Endodermal cell (in vitro differentiated cells): ENCODE data around the gene HBP1. TPM values are rescaled to one million over a fixed set of nuclear protein-coding genes. Genes with fewer than 3 reads are reported as not detected.

ENCODE experiments used
- DNase-seq: peaks from one replicate; pipeline ENCODE4 v3.0.0-alpha.2; 2017
- H3K27ac ChIP-seq: 2 replicates; pipeline ENCODE4 v1.5.1; 2013; ENCODE audit warnings: mild to moderate bottlenecking, low read depth, low read length, moderate library complexity
- H3K27me3 ChIP-seq: 2 replicates; pipeline ENCODE4 v1.6.1; 2013; ENCODE audit warnings: mild to moderate bottlenecking, low read length, moderate library complexity; ENCODE audit not compliant: insufficient read depth, control insufficient read depth, poor library complexity, severe bottlenecking
- H3K36me3 ChIP-seq: 2 replicates; pipeline ENCODE4 v1.7.0; 2013; ENCODE audit warnings: mild to moderate bottlenecking, low read length, moderate library complexity; ENCODE audit not compliant: control insufficient read depth, insufficient read depth
- H3K4me1 ChIP-seq: one replicate; pipeline ENCODE4 v1.7.0; 2013; ENCODE audit warnings: low read length; ENCODE audit not compliant: control insufficient read depth, insufficient read depth
- H3K4me3 ChIP-seq: 2 replicates; pipeline ENCODE4 v1.5.1; 2013; ENCODE audit warnings: mild to moderate bottlenecking, low read length, moderate library complexity
- H3K9ac ChIP-seq: 2 replicates; pipeline ENCODE4 v1.6.1; 2013; ENCODE audit warnings: mild to moderate bottlenecking, low read length, moderate library complexity; ENCODE audit not compliant: poor library complexity, severe bottlenecking; ENCODE audit errors: extremely low read depth
- H3K9me3 ChIP-seq: 2 replicates; pipeline ENCODE4 v1.6.1; 2013; ENCODE audit warnings: mild to moderate bottlenecking, low read length, moderate library complexity; ENCODE audit not compliant: control insufficient read depth
- H3K27ac Mint-ChIP-seq: 2 replicates; pipeline ENCODE4 v1.8.0; 2020; ENCODE audit warnings: mixed read lengths
- H3K27me3 Mint-ChIP-seq: 2 replicates; pipeline ENCODE4 v1.8.0; 2021; ENCODE audit warnings: mild to moderate bottlenecking, mixed read lengths; ENCODE audit not compliant: insufficient read depth
- H3K36me3 Mint-ChIP-seq: 2 replicates; pipeline ENCODE4 v1.8.0; 2020; ENCODE audit warnings: low read depth, mixed read lengths
- H3K4me1 Mint-ChIP-seq: 2 replicates; pipeline ENCODE4 v1.8.0; 2020; ENCODE audit warnings: mixed read lengths
- H3K4me3 Mint-ChIP-seq: 2 replicates; pipeline ENCODE4 v1.8.0; 2020; ENCODE audit warnings: mild to moderate bottlenecking, moderate library complexity, mixed read lengths
- H3K9me3 Mint-ChIP-seq: 2 replicates; pipeline ENCODE4 v1.8.0; 2020; ENCODE audit warnings: mild to moderate bottlenecking, mixed read lengths
- CTCF ChIP-seq: fragments of 200-600 bp; sonication (generic); conservative IDR thresholded peaks from 2 replicates; pipeline ENCODE4 v1.5.0; 2021; ENCODE audit warnings: antibody characterized with exemption, mild to moderate bottlenecking
- WGBS, 2 experiments: methylation state at CpG; one replicate each; pipeline versions ENCODE4 v1.1.5 to v1.1.7; 2013; ENCODE audit warnings: missing lambda C conversion rate in 2 of 2, mixed read lengths in 1 of 2; ENCODE audit not compliant: insufficient coverage in 1 of 2, insufficient read length in 1 of 2; 5-methylcytosine and 5-hydroxymethylcytosine counted together
- total RNA-seq, 2 donors: library from RNA; stranded (reverse); fragmentation: NEBNext Ultra II Directional in 1 of 2; extraction: Animal tissue kit (Norgen Biotek cat#: 25700) in 1 of 2; gene quantifications; 2 replicates in 1 of 2; 3 replicates in 1 of 2; pipeline ENCODE4 v1.2.1, GENCODE V29; 2021

Gene HBP1
- total RNA-seq, 2 donors from 2014 or later, result 39.3 to 51.0 TPM

GRCh38 chr7:107213193-107213788, 44.5 kb downstream of the HBP1 start:
- no peaks in the 10 kb centered on the region for H3K4me1 ChIP-seq
- DNase-seq, result peak; percentile 72
- Mint-ChIP-seq H3K9me3 (no peaks in the 10 kb centered on the region), H3K4me3 (no peak overlapping the region), H3K27me3 (no peaks in the 10 kb centered on the region), H3K4me1 (peaks cover 12% of the 10 kb centered on the region), H3K36me3 (peaks cover 15% of the 10 kb centered on the region), H3K27ac (no peak overlapping the region)
- H3K9me3 ChIP-seq, result peaks cover 8% of the 10 kb centered on the region
- H3K4me3 ChIP-seq, result no peak overlapping the region
- no peaks in the 10 kb centered on the region for H3K27me3 ChIP-seq
- H3K36me3 ChIP-seq, result peaks cover 9% of the 10 kb centered on the region
- H3K9ac ChIP-seq, result no peak overlapping the region
- peak; percentile 61 for TF ChIP-seq CTCF
- WGBS, 2 experiments, result 90 to 100% methylated on average over 2 to 5 of the region's 5 CpGs
- H3K27ac ChIP-seq, result no peak overlapping the region

GRCh38 chr7:107213945-107214344, 45.1 kb downstream of the HBP1 start:
- H3K4me1 ChIP-seq, result no peaks in the 10 kb centered on the region

GRCh38 chr7:107219563-107220244, 50.9 kb downstream of the HBP1 start:
- H3K27ac ChIP-seq, result no peak overlapping the region
- no CpG with 5 or more reads among the region's 2 CpGs for WGBS, 2 experiments
- H3K9me3 ChIP-seq, result peaks cover 5% of the 10 kb centered on the region
- H3K27me3 ChIP-seq, result no peaks in the 10 kb centered on the region
- Mint-ChIP-seq H3K4me1 (peaks cover 4% of the 10 kb centered on the region), H3K27ac (no peak overlapping the region), H3K4me3 (no peak overlapping the region), H3K9me3 (no peaks in the 10 kb centered on the region), H3K27me3 (no peaks in the 10 kb centered on the region), H3K36me3 (peaks cover 6% of the 10 kb centered on the region)
- H3K4me1 ChIP-seq, result no peaks in the 10 kb centered on the region
- DNase-seq, result no peak
- TF ChIP-seq CTCF, result no peak
- no peak overlapping the region for H3K9ac ChIP-seq
- H3K4me3 ChIP-seq, result no peak overlapping the region
- H3K36me3 ChIP-seq, result no peaks in the 10 kb centered on the region

More at GRCh38 chr7:107213945-107214344, 45.1 kb downstream of the HBP1 start:
- DNase-seq, result no peak
- Histone ChIP-seq H3K27me3 (no peaks in the 10 kb centered on the region), H3K9me3 (peaks cover 8% of the 10 kb centered on the region), H3K4me3 (no peak overlapping the region), H3K27ac (no peak overlapping the region), H3K9ac (no peak overlapping the region), H3K36me3 (peaks cover 9% of the 10 kb centered on the region)
- no peak overlapping the region for H3K4me3 Mint-ChIP-seq
- no peak for TF ChIP-seq CTCF
- no peaks in the 10 kb centered on the region for H3K27me3 Mint-ChIP-seq
- H3K27ac Mint-ChIP-seq, result no peak overlapping the region
- peaks cover 15% of the 10 kb centered on the region for H3K36me3 Mint-ChIP-seq
- H3K9me3 Mint-ChIP-seq, result no peaks in the 10 kb centered on the region
- peaks cover 12% of the 10 kb centered on the region for H3K4me1 Mint-ChIP-seq
